Measurements from ENCODE around the gene CYB5RL. TPM values are rescaled to one million over a fixed set of nuclear protein-coding genes. Genes with fewer than 3 reads are reported as not detected.

CYB5RL gene
- total RNA-seq, 2 donors from 2014 or later: 8.2 to 11.0 TPM

DNA sequence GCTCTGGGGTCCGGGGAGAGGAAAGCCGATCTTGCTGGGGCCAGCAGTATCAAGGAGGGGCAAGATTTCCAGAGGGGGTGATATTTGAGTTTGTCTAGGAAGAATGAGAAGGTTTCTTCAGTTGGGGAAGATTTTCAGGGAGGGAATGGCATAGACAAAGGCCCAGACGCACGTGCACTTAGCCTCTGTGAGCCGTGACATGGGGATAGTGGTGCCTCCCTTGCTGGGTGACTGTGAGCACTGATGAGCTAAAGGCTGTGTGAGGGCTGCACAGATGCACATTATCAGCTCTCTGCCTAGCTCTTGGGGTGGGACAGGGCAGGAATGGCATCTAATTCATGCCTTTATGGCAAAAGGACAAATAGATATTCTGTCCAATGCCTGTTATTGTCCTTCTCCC lies 48.8 kb downstream of the CYB5RL start:
- Mint-ChIP-seq H3K27ac (no peak overlapping the region), H3K36me3 (ENCODE audit: low read depth) (no peaks in the 10 kb centered on the region), H3K4me3 (no peak overlapping the region), H3K27me3 (ENCODE audit: insufficient read depth) (peaks cover 2% of the 10 kb centered on the region), H3K9me3 (no peaks in the 10 kb centered on the region), H3K4me1 (peaks cover 13% of the 10 kb centered on the region)
- H3K4me1 ChIP-seq (ENCODE audit: control insufficient read depth, insufficient read depth, low read length): no peaks in the 10 kb centered on the region
- no peaks in the 10 kb centered on the region for H3K9me3 ChIP-seq (ENCODE audit: control insufficient read depth, low read length)
- no peaks in the 10 kb centered on the region for H3K27me3 ChIP-seq (ENCODE audit: control insufficient read depth, insufficient read depth, low read length, poor library complexity, severe bottlenecking)
- no peak overlapping the region for H3K9ac ChIP-seq (ENCODE audit: extremely low read depth, low read length, poor library complexity, severe bottlenecking)
- no peak for DNase-seq
- H3K4me3 ChIP-seq (ENCODE audit: low read length): no peak overlapping the region
- no peaks in the 10 kb centered on the region for H3K36me3 ChIP-seq (ENCODE audit: control insufficient read depth, insufficient read depth, low read length)
- 87 to 90% methylated on average over 4 to 5 of the region's 5 CpGs for WGBS, 2 experiments (ENCODE audit: insufficient coverage in 1 of 2, insufficient read length in 1 of 2)
- TF ChIP-seq, protein P1, sequence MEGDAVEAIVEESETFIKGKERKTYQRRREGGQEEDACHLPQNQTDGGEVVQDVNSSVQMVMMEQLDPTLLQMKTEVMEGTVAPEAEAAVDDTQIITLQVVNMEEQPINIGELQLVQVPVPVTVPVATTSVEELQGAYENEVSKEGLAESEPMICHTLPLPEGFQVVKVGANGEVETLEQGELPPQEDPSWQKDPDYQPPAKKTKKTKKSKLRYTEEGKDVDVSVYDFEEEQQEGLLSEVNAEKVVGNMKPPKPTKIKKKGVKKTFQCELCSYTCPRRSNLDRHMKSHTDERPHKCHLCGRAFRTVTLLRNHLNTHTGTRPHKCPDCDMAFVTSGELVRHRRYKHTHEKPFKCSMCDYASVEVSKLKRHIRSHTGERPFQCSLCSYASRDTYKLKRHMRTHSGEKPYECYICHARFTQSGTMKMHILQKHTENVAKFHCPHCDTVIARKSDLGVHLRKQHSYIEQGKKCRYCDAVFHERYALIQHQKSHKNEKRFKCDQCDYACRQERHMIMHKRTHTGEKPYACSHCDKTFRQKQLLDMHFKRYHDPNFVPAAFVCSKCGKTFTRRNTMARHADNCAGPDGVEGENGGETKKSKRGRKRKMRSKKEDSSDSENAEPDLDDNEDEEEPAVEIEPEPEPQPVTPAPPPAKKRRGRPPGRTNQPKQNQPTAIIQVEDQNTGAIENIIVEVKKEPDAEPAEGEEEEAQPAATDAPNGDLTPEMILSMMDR (conservative IDR thresholded peaks at IDR 0.05): no peak
- H3K27ac ChIP-seq (ENCODE audit: low read depth, low read length): peak overlapping the region; percentile 55

Other genes starting within 250 kb of the CYB5RL start
- gene LDLRAD1, start 181.8 kb downstream of the CYB5RL start, total RNA-seq: not detected
- 100 to 1,000 TPM in 1 of 2 donors, 10 to 100 TPM in 1; 99.6 to 112 TPM for gene TMEM59, start 146.8 kb downstream of the CYB5RL start, total RNA-seq
- gene TCEANC2, start 146.4 kb downstream of the CYB5RL start, total RNA-seq: 1 to 10 TPM; 5.9 to 6.6 TPM
- not detected for gene CDCP2, start 47.0 kb downstream of the CYB5RL start, total RNA-seq
- 10 to 100 TPM; 84.5 to 95.8 TPM for gene MRPL37, start 137 bp upstream of the CYB5RL start, total RNA-seq
- gene SSBP3, start 206.4 kb upstream of the CYB5RL start, total RNA-seq: 100 to 1,000 TPM; 342 TPM